ENCODE data around the gene PRTN3.

- TF ChIP-seq CTCF (conservative IDR thresholded peaks at IDR 0.05) (no peak), ZFX (IDR thresholded peaks at IDR 0.05) (no peak)
Measured at GRCh38 chr19:810077-810855, 30.5 kb upstream of the PRTN3 start.

Data from C4-2B (cell line).